SK-N-SH (cell line): ENCODE data around the gene RBM38. TPM values are rescaled to one million over a fixed set of nuclear protein-coding genes. Genes with fewer than 3 reads are reported as not detected.

Source experiments
- CTCF ChIA-PET: fragments of 300-600, 350-600 bp; formaldehyde crosslinking; extraction: SDS; loops from one replicate; lab custom pipeline; 2021; lab: Yijun Ruan, JAX
- POLR2A ChIA-PET: fragments of 350-600 bp; sonication (Branson Sonifier 250); formaldehyde crosslinking; extraction: SDS; loops from one replicate; lab custom pipeline; 2020; ENCODE audit warnings: antibody characterized with exemption, inconsistent platforms; lab: Yijun Ruan, JAX
- DNase-seq: peaks from one replicate; pipeline ENCODE4 v3.0.0; 2012
- H2AFZ ChIP-seq: fragments of 200-600 bp; sonication (generic); 2 replicates; pipeline ENCODE4 v1.8.1; 2016; ENCODE audit warnings: antibody characterized with exemption, mild to moderate bottlenecking, low read depth
- H3F3A ChIP-seq: fragments of 200-600 bp; sonication (generic); replicated peaks from 2 replicates; pipeline ENCODE3; 2016; ENCODE audit warnings: antibody characterized with exemption, mild to moderate bottlenecking; ENCODE audit not compliant: insufficient read depth
- H3K27ac ChIP-seq, 2 experiments: fragments of 200-500 bp in 1 of 2; fragments of 200-600 bp in 1 of 2; sonication (Bioruptor generic) in 1 of 2; sonication (generic), shearing (Covaris generic) in 1 of 2; 2 replicates each; pipeline versions ENCODE4 v1.5.1 to v1.6.1; 2014 to 2016; ENCODE audit warnings: low read depth in 2 of 2, inconsistent platforms in 1 of 2, low read length in 1 of 2, mild to moderate bottlenecking in 1 of 2, mixed read lengths in 1 of 2
- H3K27me3 ChIP-seq: fragments of 200-600 bp; sonication (generic), shearing (Covaris generic); 2 replicates; pipeline ENCODE4 v1.6.1; 2016; ENCODE audit warnings: mixed run types; ENCODE audit not compliant: insufficient read depth
- H3K36me3 ChIP-seq, 2 experiments: fragments of 200-500 bp in 1 of 2; fragments of 200-600 bp in 1 of 2; sonication (Bioruptor generic) in 1 of 2; sonication (generic) in 1 of 2; replicated peaks in 1 of 2; 2 replicates each; pipeline versions ENCODE3 to v1.5.1; 2014 to 2016; ENCODE audit warnings: low read length in 1 of 2, mild to moderate bottlenecking in 1 of 2; ENCODE audit not compliant: insufficient read depth in 2 of 2, control insufficient read depth in 1 of 2
- H3K4me1 ChIP-seq, 2 experiments: fragments of 200-500 bp in 1 of 2; fragments of 200-600 bp in 1 of 2; sonication (Bioruptor generic) in 1 of 2; sonication (generic), shearing (Covaris generic) in 1 of 2; 2 replicates each; pipeline versions ENCODE4 v1.5.1 to v1.6.1; 2014 to 2016; ENCODE audit warnings: low read depth in 1 of 2, low read length in 1 of 2, mixed run types in 1 of 2; ENCODE audit not compliant: insufficient read depth in 2 of 2, control insufficient read depth in 1 of 2
- H3K4me2 ChIP-seq: fragments of 200-600 bp; sonication (generic), shearing (Covaris generic); 2 replicates; pipeline ENCODE4 v1.6.1; 2017; ENCODE audit warnings: mixed run types
- H3K4me3 ChIP-seq, 2 experiments: fragments of 200-500 bp in 1 of 2; fragments of 200-600 bp in 1 of 2; sonication (Bioruptor generic) in 1 of 2; sonication (generic), shearing (Covaris generic) in 1 of 2; 2 replicates each; pipeline versions ENCODE4 v1.5.1 to v1.8.1; 2014 to 2016; ENCODE audit warnings: low read depth in 2 of 2, inconsistent platforms in 1 of 2, low read length in 1 of 2, mild to moderate bottlenecking in 1 of 2, mixed read lengths in 1 of 2, moderate library complexity in 1 of 2
- H3K79me2 ChIP-seq: fragments of 200-600 bp; sonication (generic); 2 replicates; pipeline ENCODE4 v1.8.1; 2017; ENCODE audit warnings: mild to moderate bottlenecking; ENCODE audit not compliant: insufficient read depth
- H3K9ac ChIP-seq: fragments of 200-600 bp; sonication (generic); 2 replicates; pipeline ENCODE4 v1.6.1; 2017; ENCODE audit warnings: mixed run types
- H3K9me2 ChIP-seq: fragments of 200-600 bp; sonication (generic); 2 replicates; pipeline ENCODE4 v1.6.1; 2017; ENCODE audit warnings: mixed run types
- H3K9me3 ChIP-seq: fragments of 200-600 bp; sonication (generic); 2 replicates; pipeline ENCODE4 v1.6.1; 2017; ENCODE audit warnings: mixed run types, mild to moderate bottlenecking, moderate library complexity
- H4K20me1 ChIP-seq: fragments of 200-600 bp; sonication (generic); 2 replicates; pipeline ENCODE4 v1.6.1; 2017; ENCODE audit warnings: mild to moderate bottlenecking, mixed run types; ENCODE audit not compliant: insufficient read depth
- CHD2 ChIP-seq: fragments of 150-350 bp; IDR thresholded peaks from 2 replicates; pipeline ENCODE4 v1.6.1; 2018; ENCODE audit warnings: low read length; ENCODE audit not compliant: partially characterized antibody
- EP300 ChIP-seq, 2 experiments: IDR thresholded peaks; 2 replicates each; pipeline versions ENCODE4 v1.4.0 to v1.6.1; 2012; ENCODE audit warnings: borderline replicate concordance in 1 of 2, low read depth in 1 of 2, low read length in 1 of 2
- GABPA ChIP-seq: IDR thresholded peaks from 2 replicates; pipeline ENCODE4 v1.4.0; 2012; ENCODE audit warnings: low read depth, mild to moderate bottlenecking
- JUND ChIP-seq: IDR thresholded peaks from 2 replicates; pipeline ENCODE4 v1.4.0; 2012
- MXI1 ChIP-seq: IDR thresholded peaks from 2 replicates; pipeline ENCODE4 v1.6.1; 2012; ENCODE audit warnings: mild to moderate bottlenecking, low read depth, low read length, improper control_type of control experiment
- NRF1 ChIP-seq: IDR thresholded peaks from 2 replicates; pipeline ENCODE4 v1.6.1; 2012; ENCODE audit warnings: low read depth, mild to moderate bottlenecking, low read length
- RCOR1 ChIP-seq: fragments of 150-350 bp; IDR thresholded peaks from 2 replicates; pipeline ENCODE4 v1.6.1; 2017; ENCODE audit warnings: antibody characterized with exemption, low read length
- RFX5 ChIP-seq: IDR thresholded peaks from 2 replicates; pipeline ENCODE4 v1.6.1; 2012; ENCODE audit warnings: mild to moderate bottlenecking, improper control_type of control experiment, low read length
- SIN3A ChIP-seq: IDR thresholded peaks from 2 replicates; pipeline ENCODE4 v1.6.1; 2012; ENCODE audit warnings: low read depth, mild to moderate bottlenecking, low read length, moderate library complexity, borderline replicate concordance
- SMC3 ChIP-seq: IDR thresholded peaks from 2 replicates; pipeline ENCODE4 v1.6.1; 2012; ENCODE audit warnings: low read depth, low read length, improper control_type of control experiment
- TAF1 ChIP-seq: IDR thresholded peaks from 2 replicates; pipeline ENCODE4 v1.6.1; 2012; ENCODE audit warnings: low read depth, mild to moderate bottlenecking, low read length, moderate library complexity, borderline replicate concordance
- TEAD4 ChIP-seq: IDR thresholded peaks from 2 replicates; pipeline ENCODE4 v1.4.0; 2012; ENCODE audit warnings: mild to moderate bottlenecking, borderline replicate concordance; ENCODE audit not compliant: insufficient read depth
- WGBS: methylation state at CpG from one replicate; pipeline ENCODE4 v1.1.6; 2017; ENCODE audit warnings: low lambda C conversion rate; 5-methylcytosine and 5-hydroxymethylcytosine counted together
- polyA plus RNA-seq, 3 experiments: library from polyadenylated mRNA; depleted of rRNA; stranded (reverse); fragments of >200 nt; gene quantifications; 2 replicates each; pipeline ENCODE4 v1.2.3, GENCODE V29; 2012
- TF ChIP-seq, protein P1 (sequence below): IDR thresholded peaks from 2 replicates; pipeline ENCODE4 v1.4.0; 2012; ENCODE audit warnings: low read depth
- TF ChIP-seq, protein P2 (sequence below): fragments of 200-600 bp; sonication (generic); IDR thresholded peaks from 2 replicates; pipeline ENCODE4 v1.6.1; 2017; ENCODE audit warnings: antibody characterized with exemption, mild to moderate bottlenecking, moderate library complexity
- TF ChIP-seq, protein P3 (sequence below): IDR thresholded peaks from 2 replicates; pipeline ENCODE4 v1.4.0; 2012; ENCODE audit warnings: low read depth, borderline replicate concordance
- TF ChIP-seq, protein P4 (sequence below): IDR thresholded peaks from 2 replicates; pipeline ENCODE4 v1.4.0; 2012; ENCODE audit warnings: low read depth, borderline replicate concordance

The RBM38 gene
- polyA plus RNA-seq, 1 of the 3 experiments (the other 2 are of a cell fraction), result 11.5 TPM

DNA sequence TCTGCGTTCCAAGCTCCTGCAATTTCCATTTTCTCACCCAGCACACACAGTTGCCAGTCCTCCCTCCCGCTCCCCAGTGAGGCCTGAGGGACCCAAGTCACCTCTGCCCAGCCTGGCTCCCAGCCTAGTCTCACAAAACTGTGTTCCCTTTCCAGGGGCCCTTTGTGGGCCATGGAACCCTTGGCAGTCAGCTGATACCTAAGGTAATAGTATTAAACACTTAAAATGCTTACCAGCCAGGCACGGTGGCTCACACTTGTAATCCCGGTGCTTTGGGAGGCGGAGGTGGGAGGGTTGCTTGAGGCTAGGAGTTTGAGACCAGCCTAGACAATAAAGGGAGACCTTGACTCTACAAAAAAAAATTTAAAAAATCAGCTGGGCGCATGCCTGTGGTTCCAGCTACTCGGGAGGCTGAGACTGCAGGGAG lies 3.2 kb upstream of the RBM38 start:
- Histone ChIP-seq H3K9me2 (no peaks in the 10 kb centered on the region), H4K20me1 (no peaks in the 10 kb centered on the region), H3K4me2 (no peak overlapping the region), H3F3A (no peaks in the 10 kb centered on the region), H3K4me3 (no peak overlapping the region), H3K9ac (no peak overlapping the region), H3K27me3 (no peaks in the 10 kb centered on the region), H2AFZ (no peak overlapping the region), H3K9me3 (no peaks in the 10 kb centered on the region), H3K4me1 (peaks cover 0 to 14% of the 10 kb centered on the region in 2 experiments; a peak in 1 of 4 replicates), H3K79me2 (peaks cover 10% of the 10 kb centered on the region), H3K36me3 (peaks cover 0 to 5% of the 10 kb centered on the region in 2 experiments), H3K27ac (no peak overlapping the region)
- TF ChIP-seq RCOR1 (no peak), CHD2 (no peak), EP300 (IDR thresholded peaks at IDR 0.05; ENCODE audit: borderline replicate concordance in 1 of 2, low read depth in 1 of 2, low read length in 1 of 2) (no peak), SIN3A (no peak), GABPA (no peak), TEAD4 (no peak), RFX5 (no peak), SMC3 (no peak), NRF1 (no peak), TAF1 (no peak), JUND (no peak), MXI1 (no peak)
- TF ChIP-seq, protein P1, sequence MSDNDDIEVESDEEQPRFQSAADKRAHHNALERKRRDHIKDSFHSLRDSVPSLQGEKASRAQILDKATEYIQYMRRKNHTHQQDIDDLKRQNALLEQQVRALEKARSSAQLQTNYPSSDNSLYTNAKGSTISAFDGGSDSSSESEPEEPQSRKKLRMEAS, result no peak
- TF ChIP-seq, protein P2, sequence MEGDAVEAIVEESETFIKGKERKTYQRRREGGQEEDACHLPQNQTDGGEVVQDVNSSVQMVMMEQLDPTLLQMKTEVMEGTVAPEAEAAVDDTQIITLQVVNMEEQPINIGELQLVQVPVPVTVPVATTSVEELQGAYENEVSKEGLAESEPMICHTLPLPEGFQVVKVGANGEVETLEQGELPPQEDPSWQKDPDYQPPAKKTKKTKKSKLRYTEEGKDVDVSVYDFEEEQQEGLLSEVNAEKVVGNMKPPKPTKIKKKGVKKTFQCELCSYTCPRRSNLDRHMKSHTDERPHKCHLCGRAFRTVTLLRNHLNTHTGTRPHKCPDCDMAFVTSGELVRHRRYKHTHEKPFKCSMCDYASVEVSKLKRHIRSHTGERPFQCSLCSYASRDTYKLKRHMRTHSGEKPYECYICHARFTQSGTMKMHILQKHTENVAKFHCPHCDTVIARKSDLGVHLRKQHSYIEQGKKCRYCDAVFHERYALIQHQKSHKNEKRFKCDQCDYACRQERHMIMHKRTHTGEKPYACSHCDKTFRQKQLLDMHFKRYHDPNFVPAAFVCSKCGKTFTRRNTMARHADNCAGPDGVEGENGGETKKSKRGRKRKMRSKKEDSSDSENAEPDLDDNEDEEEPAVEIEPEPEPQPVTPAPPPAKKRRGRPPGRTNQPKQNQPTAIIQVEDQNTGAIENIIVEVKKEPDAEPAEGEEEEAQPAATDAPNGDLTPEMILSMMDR, result no peak
- TF ChIP-seq, protein P3, sequence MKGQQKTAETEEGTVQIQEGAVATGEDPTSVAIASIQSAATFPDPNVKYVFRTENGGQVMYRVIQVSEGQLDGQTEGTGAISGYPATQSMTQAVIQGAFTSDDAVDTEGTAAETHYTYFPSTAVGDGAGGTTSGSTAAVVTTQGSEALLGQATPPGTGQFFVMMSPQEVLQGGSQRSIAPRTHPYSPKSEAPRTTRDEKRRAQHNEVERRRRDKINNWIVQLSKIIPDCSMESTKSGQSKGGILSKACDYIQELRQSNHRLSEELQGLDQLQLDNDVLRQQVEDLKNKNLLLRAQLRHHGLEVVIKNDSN, result no peak
- TF ChIP-seq, protein P4, sequence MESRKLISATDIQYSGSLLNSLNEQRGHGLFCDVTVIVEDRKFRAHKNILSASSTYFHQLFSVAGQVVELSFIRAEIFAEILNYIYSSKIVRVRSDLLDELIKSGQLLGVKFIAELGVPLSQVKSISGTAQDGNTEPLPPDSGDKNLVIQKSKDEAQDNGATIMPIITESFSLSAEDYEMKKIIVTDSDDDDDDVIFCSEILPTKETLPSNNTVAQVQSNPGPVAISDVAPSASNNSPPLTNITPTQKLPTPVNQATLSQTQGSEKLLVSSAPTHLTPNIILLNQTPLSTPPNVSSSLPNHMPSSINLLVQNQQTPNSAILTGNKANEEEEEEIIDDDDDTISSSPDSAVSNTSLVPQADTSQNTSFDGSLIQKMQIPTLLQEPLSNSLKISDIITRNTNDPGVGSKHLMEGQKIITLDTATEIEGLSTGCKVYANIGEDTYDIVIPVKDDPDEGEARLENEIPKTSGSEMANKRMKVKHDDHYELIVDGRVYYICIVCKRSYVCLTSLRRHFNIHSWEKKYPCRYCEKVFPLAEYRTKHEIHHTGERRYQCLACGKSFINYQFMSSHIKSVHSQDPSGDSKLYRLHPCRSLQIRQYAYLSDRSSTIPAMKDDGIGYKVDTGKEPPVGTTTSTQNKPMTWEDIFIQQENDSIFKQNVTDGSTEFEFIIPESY, result no peak
- 91% methylated on average over 7 of the region's 7 CpGs for WGBS
- CTCF ChIA-PET, result interaction anchor here (0.8 to 1.7 kb wide), 3 partner anchors 108 to 210 kb away, joined by 4 to 6 read pairs (median 4); no protein-coding TSS in a partner anchor
- POLR2A ChIA-PET, result no interaction called here
- DNase-seq, result no peak
